Measurements from ENCODE around the gene KCNH1. TPM values are rescaled to one million over a fixed set of nuclear protein-coding genes. Genes with fewer than 3 reads are reported as not detected.

The KCNH1 gene
- total RNA-seq, 1 donor from 2014 or later, result not detected

DNA sequence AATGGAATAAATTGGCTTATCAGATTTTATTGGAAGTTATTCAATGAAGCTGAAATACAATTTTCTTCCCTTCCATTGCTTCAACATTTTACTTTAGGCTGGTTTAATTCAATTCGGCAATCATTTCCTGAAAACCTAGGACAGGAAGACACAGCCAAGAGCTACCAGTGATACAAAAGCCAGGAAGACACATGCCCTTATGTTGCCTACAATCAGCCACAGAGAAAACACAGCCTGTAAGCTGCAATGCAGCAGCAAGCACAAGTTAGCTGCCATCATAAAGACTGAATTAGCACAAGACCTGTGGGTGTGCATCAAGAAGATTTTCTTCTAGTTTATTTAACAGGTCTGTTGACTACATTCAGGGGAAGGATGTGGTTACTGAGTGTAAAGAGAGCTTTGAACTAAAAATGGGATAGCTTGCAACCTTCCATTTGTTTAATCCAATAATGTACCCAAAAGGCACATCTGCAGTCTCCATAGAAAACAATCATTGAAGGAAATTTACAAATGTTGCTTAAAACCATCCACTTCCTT is 193.8 kb downstream of the KCNH1 start:
- Histone ChIP-seq H3K27me3 (no peaks in the 10 kb centered on the region), H3K4me3 (no peak overlapping the region), H3K4me1 (no peaks in the 10 kb centered on the region), H3K36me3 (no peaks in the 10 kb centered on the region), H3K9me3 (no peaks in the 10 kb centered on the region), H3K27ac (no peak overlapping the region)
- ATAC-seq (no peak), DNase-seq (no peak)
- TF ChIP-seq, protein P1, sequence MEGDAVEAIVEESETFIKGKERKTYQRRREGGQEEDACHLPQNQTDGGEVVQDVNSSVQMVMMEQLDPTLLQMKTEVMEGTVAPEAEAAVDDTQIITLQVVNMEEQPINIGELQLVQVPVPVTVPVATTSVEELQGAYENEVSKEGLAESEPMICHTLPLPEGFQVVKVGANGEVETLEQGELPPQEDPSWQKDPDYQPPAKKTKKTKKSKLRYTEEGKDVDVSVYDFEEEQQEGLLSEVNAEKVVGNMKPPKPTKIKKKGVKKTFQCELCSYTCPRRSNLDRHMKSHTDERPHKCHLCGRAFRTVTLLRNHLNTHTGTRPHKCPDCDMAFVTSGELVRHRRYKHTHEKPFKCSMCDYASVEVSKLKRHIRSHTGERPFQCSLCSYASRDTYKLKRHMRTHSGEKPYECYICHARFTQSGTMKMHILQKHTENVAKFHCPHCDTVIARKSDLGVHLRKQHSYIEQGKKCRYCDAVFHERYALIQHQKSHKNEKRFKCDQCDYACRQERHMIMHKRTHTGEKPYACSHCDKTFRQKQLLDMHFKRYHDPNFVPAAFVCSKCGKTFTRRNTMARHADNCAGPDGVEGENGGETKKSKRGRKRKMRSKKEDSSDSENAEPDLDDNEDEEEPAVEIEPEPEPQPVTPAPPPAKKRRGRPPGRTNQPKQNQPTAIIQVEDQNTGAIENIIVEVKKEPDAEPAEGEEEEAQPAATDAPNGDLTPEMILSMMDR (IDR thresholded peaks at IDR 0.05), result no peak
- intact Hi-C loops (cut with DNase I), result no loop called here

GRCh38 chr1:210938416-210938925 is 195.5 kb downstream of the KCNH1 start:
- H3K27me3 ChIP-seq, result no peaks in the 10 kb centered on the region
- TF ChIP-seq, protein P1 (IDR thresholded peaks at IDR 0.05), result no peak
- intact Hi-C loops (cut with DNase I), result no loop called here
- no peak for ATAC-seq
- no peak overlapping the region for H3K4me3 ChIP-seq
- no peaks in the 10 kb centered on the region for H3K36me3 ChIP-seq
- no peak for DNase-seq
- H3K27ac ChIP-seq, result no peak overlapping the region
- H3K4me1 ChIP-seq, result no peaks in the 10 kb centered on the region
- H3K9me3 ChIP-seq, result no peaks in the 10 kb centered on the region

DNA sequence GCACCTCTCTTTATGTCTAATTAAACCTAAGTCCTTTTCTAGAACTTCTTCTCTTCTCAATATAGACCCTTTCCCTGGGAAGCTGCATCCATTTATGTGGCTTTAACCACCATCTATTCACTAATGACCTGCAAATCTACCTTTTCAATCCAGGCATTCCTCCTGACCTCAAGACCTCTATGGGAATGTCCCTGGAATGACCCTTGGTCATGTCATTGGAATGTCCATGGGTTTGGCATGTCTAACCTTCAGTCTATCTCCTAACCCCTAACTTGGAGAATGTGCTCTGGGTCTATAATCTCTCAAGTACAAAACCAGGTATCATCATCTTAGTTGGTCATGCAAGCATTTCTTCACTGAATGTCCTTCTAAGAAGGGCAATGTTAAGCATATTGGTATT is 196.1 kb downstream of the KCNH1 start:
- ATAC-seq, result no peak
- DNase-seq, result no peak
- H3K9me3 ChIP-seq, result no peaks in the 10 kb centered on the region
- intact Hi-C loops (cut with DNase I), result no loop called here
- TF ChIP-seq, protein P1 (IDR thresholded peaks at IDR 0.05), result no peak
- H3K4me3 ChIP-seq, result no peak overlapping the region
- H3K27ac ChIP-seq, result no peak overlapping the region
- no peaks in the 10 kb centered on the region for H3K36me3 ChIP-seq
- H3K27me3 ChIP-seq, result no peaks in the 10 kb centered on the region
- no peaks in the 10 kb centered on the region for H3K4me1 ChIP-seq

- no peak for ATAC-seq
- no peaks in the 10 kb centered on the region for H3K27me3 ChIP-seq
- H3K36me3 ChIP-seq, result no peaks in the 10 kb centered on the region
- intact Hi-C loops (cut with DNase I), result no loop called here
- TF ChIP-seq, protein P1 (IDR thresholded peaks at IDR 0.05), result no peak
- no peak for DNase-seq
- H3K4me3 ChIP-seq, result no peak overlapping the region
- no peaks in the 10 kb centered on the region for H3K9me3 ChIP-seq
- no peaks in the 10 kb centered on the region for H3K4me1 ChIP-seq
- H3K27ac ChIP-seq, result no peak overlapping the region
These were observed 198.0 kb downstream of the KCNH1 start for GRCh38 chr1:210935905-210936304.

GRCh38 chr1:210932104-210932503 is 201.8 kb downstream of the KCNH1 start:
- Histone ChIP-seq H3K27ac (no peak overlapping the region), H3K4me3 (no peak overlapping the region), H3K4me1 (no peaks in the 10 kb centered on the region), H3K27me3 (no peaks in the 10 kb centered on the region), H3K36me3 (no peaks in the 10 kb centered on the region), H3K9me3 (no peaks in the 10 kb centered on the region)
- no peak for ATAC-seq
- intact Hi-C loops (cut with DNase I), result no loop called here
- no peak for DNase-seq
- TF ChIP-seq, protein P1 (IDR thresholded peaks at IDR 0.05), result no peak

DNA sequence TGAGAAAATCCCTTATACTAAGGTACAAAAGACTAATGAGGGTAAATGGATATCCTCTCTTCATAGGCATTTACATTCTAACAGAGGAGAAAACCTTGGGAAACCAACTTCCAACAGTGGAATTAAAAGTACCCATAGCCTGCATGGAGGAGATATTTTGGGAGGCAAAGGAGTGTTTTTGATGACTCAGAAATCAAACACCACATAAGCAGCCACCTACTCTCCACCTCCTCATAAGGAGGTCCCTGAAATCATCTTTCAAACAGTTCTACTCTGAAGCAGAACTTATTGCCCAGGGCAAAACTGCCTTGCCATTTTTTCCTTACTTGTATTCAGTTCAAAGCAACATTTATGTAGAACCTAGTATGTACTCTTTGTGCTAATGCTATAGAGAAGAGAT is 211.3 kb downstream of the KCNH1 start:
- no peak for DNase-seq
- Histone ChIP-seq H3K27ac (no peak overlapping the region), H3K27me3 (no peaks in the 10 kb centered on the region), H3K9me3 (no peaks in the 10 kb centered on the region), H3K36me3 (no peaks in the 10 kb centered on the region), H3K4me1 (no peaks in the 10 kb centered on the region), H3K4me3 (no peak overlapping the region)
- TF ChIP-seq, protein P1 (IDR thresholded peaks at IDR 0.05), result no peak
- no peak for ATAC-seq
- intact Hi-C loops (cut with DNase I), result no loop called here
